Measurements from ENCODE around the gene ZBTB17.
"Not testable (repeated sequence)": the region's sequence is repeated elsewhere in the genome, so short reads cannot be mapped to it uniquely, and the experiment has no call there.

Gene ZBTB17

GRCh38 chr1:15975805-15976680, at the start of gene ZBTB17:
Gene ZBTB17 (minus strand): TSS chr1:15976101. CDS start chr1:15948495, 27,606 bp downstream.
- peak; percentile 96 for DNase-seq

GRCh38 chr1:16023050-16023653, 47.3 kb upstream of the ZBTB17 start:
- no peak for DNase-seq

GRCh38 chr1:16022393-16022792, 46.5 kb upstream of the ZBTB17 start:
- no peak for DNase-seq

GRCh38 chr1:16021681-16022080, 45.8 kb upstream of the ZBTB17 start, which contains the start of gene CLCNKA:
Gene CLCNKA (plus strand): TSS chr1:16022036. CDS start chr1:16022620, 584 bp downstream.
- no peak for DNase-seq

GRCh38 chr1:16020878-16021277, 45.0 kb upstream of the ZBTB17 start:
- not testable (repeated sequence) for DNase-seq

- no peak for DNase-seq
Measured at GRCh38 chr1:16020325-16020724, 44.4 kb upstream of the ZBTB17 start.

GRCh38 chr1:16019644-16020277, 43.9 kb upstream of the ZBTB17 start:
- no peak for DNase-seq

GRCh38 chr1:16018749-16019643, 43.1 kb upstream of the ZBTB17 start:
- no peak for DNase-seq

GRCh38 chr1:16018308-16018707, 42.4 kb upstream of the ZBTB17 start:
- no peak for DNase-seq

GRCh38 chr1:16017461-16018303, 41.8 kb upstream of the ZBTB17 start, which contains the start of gene HSPB7:
Gene HSPB7 (minus strand): TSS chr1:16018043. CDS start chr1:16017963, 80 bp downstream.
- no peak for DNase-seq

- no peak for DNase-seq
Measured at GRCh38 chr1:16017076-16017460, 41.2 kb upstream of the ZBTB17 start.

GRCh38 chr1:16015960-16016901, 40.3 kb upstream of the ZBTB17 start:
- DNase-seq: no peak

- DNase-seq: no peak
Measured at GRCh38 chr1:16015491-16015890, 39.6 kb upstream of the ZBTB17 start.

- DNase-seq: no peak
Measured at GRCh38 chr1:16014509-16015482, 38.9 kb upstream of the ZBTB17 start.

GRCh38 chr1:16013908-16014258, 38.0 kb upstream of the ZBTB17 start:
- DNase-seq: no peak

GRCh38 chr1:16013220-16013907, 37.5 kb upstream of the ZBTB17 start:
- peak; percentile 62 for DNase-seq

- DNase-seq: peak; percentile 52
Measured at GRCh38 chr1:16012590-16013219, 36.8 kb upstream of the ZBTB17 start.

All from activated naive CD4-positive, alpha-beta T cell treated with anti-CD3 and anti-CD28 coated beads, Interleukin-2, amount 50 U/mL, for 16 hours (primary cell).